ENCODE measurements around the gene CCDC89.
"Not testable (repeated sequence)": the region's sequence is repeated elsewhere in the genome, so short reads cannot be mapped to it uniquely, and the experiment has no call there.

Gene CCDC89

DNA sequence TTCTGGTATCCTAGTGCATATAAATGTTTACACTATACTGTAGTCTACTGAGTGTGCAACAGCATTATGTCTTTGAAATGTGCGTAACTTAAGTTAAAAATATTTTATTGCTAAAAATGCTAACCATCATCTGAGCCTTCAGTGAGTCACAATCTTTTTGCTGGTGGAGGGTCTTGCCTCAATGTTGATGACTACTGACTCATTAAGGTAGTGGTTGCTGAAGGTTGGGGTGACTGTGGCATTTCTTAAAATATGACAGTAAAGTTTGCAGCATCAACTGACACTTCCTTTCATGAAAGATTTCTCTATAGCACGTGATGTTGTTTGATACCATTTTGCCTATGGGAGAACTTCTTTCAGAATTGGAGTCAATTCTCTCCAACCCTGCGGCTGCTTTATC is 12.6 kb downstream of the CCDC89 start:
- H3K9me3 Mint-ChIP-seq: no peaks in the 10 kb centered on the region

GRCh38 chr11:85672105-85672902 is 13.7 kb downstream of the CCDC89 start:
- no peak overlapping the region for H3K27ac Mint-ChIP-seq
- no peaks in the 10 kb centered on the region for H3K9me3 Mint-ChIP-seq
- H3K36me3 Mint-ChIP-seq (ENCODE audit: insufficient read depth): no peaks in the 10 kb centered on the region
- DNase-seq (no peak), ATAC-seq (replicated peaks) (no peak)
- H3K27me3 Mint-ChIP-seq: peaks cover 0 to 7% of the 10 kb centered on the region in 2 donors
- no peak overlapping the region for H3K4me3 Mint-ChIP-seq
- H3K4me1 Mint-ChIP-seq (ENCODE audit: low read depth in 2 of 2): no peaks in the 10 kb centered on the region

More for the DNA sequence above, 12.6 kb downstream of the CCDC89 start:
- Mint-ChIP-seq H3K36me3 (ENCODE audit: insufficient read depth) (no peaks in the 10 kb centered on the region), H3K4me3 (no peak overlapping the region), H3K27me3 (peaks cover 0 to 7% of the 10 kb centered on the region in 2 donors), H3K27ac (no peak overlapping the region), H3K4me1 (ENCODE audit: low read depth in 2 of 2) (no peaks in the 10 kb centered on the region)
- ATAC-seq (replicated peaks) (no peak), DNase-seq (no peak)

- not testable (repeated sequence) for H3K27me3 Mint-ChIP-seq; H3K9me3 Mint-ChIP-seq; DNase-seq; ATAC-seq (replicated peaks); H3K4me1 Mint-ChIP-seq (ENCODE audit: low read depth in 2 of 2); H3K36me3 Mint-ChIP-seq (ENCODE audit: insufficient read depth); H3K4me3 Mint-ChIP-seq; H3K27ac Mint-ChIP-seq
These were observed 14.9 kb downstream of the CCDC89 start for GRCh38 chr11:85670949-85671663.

- no peak for DNase-seq
- ATAC-seq (replicated peaks): no peak
- Mint-ChIP-seq H3K27ac (no peak overlapping the region), H3K4me3 (no peak overlapping the region), H3K36me3 (ENCODE audit: insufficient read depth) (peaks cover 26% of the 10 kb centered on the region), H3K4me1 (ENCODE audit: low read depth in 2 of 2) (peaks cover 8 to 12% of the 10 kb centered on the region in 2 donors), H3K9me3 (no peaks in the 10 kb centered on the region), H3K27me3 (peaks cover 0 to 7% of the 10 kb centered on the region in 2 donors)
These were observed 17.8 kb downstream of the CCDC89 start for GRCh38 chr11:85668157-85668556.

DNA sequence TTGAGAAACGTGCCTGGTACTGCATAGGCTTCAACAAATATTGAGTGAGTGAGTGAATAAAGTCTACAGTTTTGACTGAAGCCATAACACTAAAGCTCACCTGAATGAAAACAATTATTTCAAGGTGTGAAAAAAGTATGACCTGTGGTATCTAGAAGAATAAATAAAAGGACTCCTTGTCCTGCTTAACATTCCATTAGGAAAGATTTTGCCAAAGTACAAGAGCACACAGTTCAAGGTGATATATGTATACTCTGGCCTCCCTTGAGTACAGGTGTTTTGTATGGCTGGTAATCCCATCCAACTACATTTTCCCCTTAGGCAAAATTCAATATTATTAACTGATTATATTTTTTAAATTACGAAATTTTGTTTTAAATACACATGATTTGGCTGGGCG is 19.3 kb downstream of the CCDC89 start:
- ATAC-seq (replicated peaks) (no peak), DNase-seq (no peak)
- Mint-ChIP-seq H3K4me3 (no peak overlapping the region), H3K27ac (no peak overlapping the region), H3K9me3 (no peaks in the 10 kb centered on the region), H3K4me1 (ENCODE audit: low read depth in 2 of 2) (peaks cover 13 to 23% of the 10 kb centered on the region in 2 donors), H3K27me3 (no peaks in the 10 kb centered on the region), H3K36me3 (ENCODE audit: insufficient read depth) (peaks cover 36% of the 10 kb centered on the region)

- no peaks in the 10 kb centered on the region for H3K9me3 Mint-ChIP-seq
- DNase-seq (no peak), ATAC-seq (replicated peaks) (no peak)
- H3K36me3 Mint-ChIP-seq (ENCODE audit: insufficient read depth): peaks cover 44% of the 10 kb centered on the region
- no peaks in the 10 kb centered on the region for H3K27me3 Mint-ChIP-seq
- H3K27ac Mint-ChIP-seq: peak overlapping the region; percentile 99 to 100
- H3K4me3 Mint-ChIP-seq: peak overlapping the region; percentile 96 to 100
- H3K4me1 Mint-ChIP-seq (ENCODE audit: low read depth in 2 of 2): peaks cover 19 to 31% of the 10 kb centered on the region in 2 donors
These were observed 20.3 kb downstream of the CCDC89 start for GRCh38 chr11:85665733-85666132.

DNA sequence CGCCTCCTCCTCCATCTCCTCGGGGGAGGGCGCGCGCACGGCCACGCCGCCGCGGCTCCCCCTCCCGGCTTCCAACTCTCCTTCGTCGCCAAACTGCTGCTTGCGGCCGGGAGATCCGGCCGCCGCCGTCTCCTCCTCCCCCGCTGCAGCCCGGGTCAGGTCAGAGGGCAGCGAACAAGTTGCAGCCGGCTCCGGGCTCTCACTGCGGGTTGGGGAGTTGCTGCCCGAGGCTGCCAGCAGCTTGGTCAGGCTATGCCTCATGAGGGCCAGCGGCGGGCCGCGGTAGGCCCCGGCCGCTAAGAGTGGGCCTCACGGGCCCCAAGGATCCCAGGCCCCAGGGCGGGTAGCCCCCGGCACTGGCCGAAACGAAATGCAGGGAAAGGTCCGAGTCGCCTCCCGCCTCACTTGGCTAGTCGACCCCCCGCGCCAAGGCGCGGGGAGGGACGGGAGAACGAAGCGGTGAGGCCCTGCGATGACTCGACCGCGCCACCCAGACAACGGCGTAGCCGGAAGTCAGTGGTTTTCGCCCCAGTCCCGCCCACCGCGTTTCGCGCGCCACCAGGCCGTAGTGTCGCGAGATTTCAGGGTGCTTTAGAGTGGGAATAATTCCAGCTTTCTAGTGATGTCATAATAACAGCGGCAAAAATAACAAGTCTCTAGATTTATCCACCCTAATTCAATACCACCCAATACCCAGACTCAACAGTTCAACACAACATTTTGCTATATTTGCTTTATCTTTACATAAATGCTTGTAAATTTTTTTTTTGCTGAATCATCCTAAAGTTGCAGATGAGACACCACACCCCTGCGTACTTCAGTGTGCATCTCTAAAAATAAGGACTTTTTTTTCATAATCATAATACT is 21.1 kb downstream of the CCDC89 start, which contains the start of gene CREBZF:
CREBZF (minus strand) TSS at position 515 of the 867 bp plus-strand sequence; CDS start at position 261, 254 bp downstream.
- Mint-ChIP-seq H3K27me3 (no peaks in the 10 kb centered on the region), H3K4me3 (peak within 1 kb of the TSS; percentile 96 to 100), H3K4me1 (ENCODE audit: low read depth in 2 of 2) (peaks cover 25 to 40% of the 10 kb centered on the region in 2 donors), H3K9me3 (no peaks in the 10 kb centered on the region), H3K27ac (peak within 1 kb of the TSS; percentile 99 to 100), H3K36me3 (ENCODE audit: insufficient read depth) (peaks cover 53% of the 10 kb centered on the region)
- DNase-seq (peak; percentile 92 to 94 (median 93)), ATAC-seq (replicated peaks) (peak; percentile 74)

- no peaks in the 10 kb centered on the region for H3K27me3 Mint-ChIP-seq
These were observed 22.0 kb downstream of the CCDC89 start for GRCh38 chr11:85663753-85664614.

GRCh38 chr11:85663080-85663752 is 22.8 kb downstream of the CCDC89 start:
- Mint-ChIP-seq H3K9me3 (no peaks in the 10 kb centered on the region), H3K4me1 (ENCODE audit: low read depth in 2 of 2) (peaks cover 27 to 53% of the 10 kb centered on the region in 2 donors), H3K4me3 (peak overlapping the region; percentile 96 to 100), H3K27me3 (no peaks in the 10 kb centered on the region), H3K36me3 (ENCODE audit: insufficient read depth) (peaks cover 70% of the 10 kb centered on the region), H3K27ac (peak overlapping the region; percentile 99 to 100)
- DNase-seq: no peak
- ATAC-seq (replicated peaks): peak; percentile 19

More at GRCh38 chr11:85663753-85664614, 22.0 kb downstream of the CCDC89 start:
- ATAC-seq (replicated peaks) (peak; percentile 79), DNase-seq (peak; percentile 88 to 90 (median 89))
- Mint-ChIP-seq H3K27ac (peak overlapping the region; percentile 99 to 100), H3K36me3 (ENCODE audit: insufficient read depth) (peaks cover 62% of the 10 kb centered on the region), H3K4me1 (ENCODE audit: low read depth in 2 of 2) (peaks cover 27 to 46% of the 10 kb centered on the region in 2 donors), H3K9me3 (no peaks in the 10 kb centered on the region), H3K4me3 (peak overlapping the region; percentile 96 to 100)

GRCh38 chr11:85661972-85662664 is 23.9 kb downstream of the CCDC89 start:
- H3K4me1 Mint-ChIP-seq (ENCODE audit: low read depth in 2 of 2): peaks cover 27 to 57% of the 10 kb centered on the region in 2 donors
- no peaks in the 10 kb centered on the region for H3K9me3 Mint-ChIP-seq

GRCh38 chr11:85658180-85658579 is 27.8 kb downstream of the CCDC89 start:
- Mint-ChIP-seq H3K4me1 (ENCODE audit: low read depth in 2 of 2) (peaks cover 20 to 51% of the 10 kb centered on the region in 2 donors), H3K36me3 (ENCODE audit: insufficient read depth) (peaks cover 77% of the 10 kb centered on the region), H3K4me3 (no peak overlapping the region), H3K9me3 (no peaks in the 10 kb centered on the region), H3K27me3 (no peaks in the 10 kb centered on the region), H3K27ac (no peak overlapping the region)
- no peak for DNase-seq
- ATAC-seq (replicated peaks): no peak

More at GRCh38 chr11:85661972-85662664, 23.9 kb downstream of the CCDC89 start:
- H3K4me3 Mint-ChIP-seq: peak overlapping the region; percentile 96 to 100
- DNase-seq (no peak), ATAC-seq (replicated peaks) (no peak)
- H3K27me3 Mint-ChIP-seq: no peaks in the 10 kb centered on the region
- H3K36me3 Mint-ChIP-seq (ENCODE audit: insufficient read depth): peaks cover 81% of the 10 kb centered on the region
- H3K27ac Mint-ChIP-seq: no peak overlapping the region

Data from effector memory CD8-positive, alpha-beta T cell (primary cell).